ENCODE results near the gene TFF1.

TFF1 gene

DNA sequence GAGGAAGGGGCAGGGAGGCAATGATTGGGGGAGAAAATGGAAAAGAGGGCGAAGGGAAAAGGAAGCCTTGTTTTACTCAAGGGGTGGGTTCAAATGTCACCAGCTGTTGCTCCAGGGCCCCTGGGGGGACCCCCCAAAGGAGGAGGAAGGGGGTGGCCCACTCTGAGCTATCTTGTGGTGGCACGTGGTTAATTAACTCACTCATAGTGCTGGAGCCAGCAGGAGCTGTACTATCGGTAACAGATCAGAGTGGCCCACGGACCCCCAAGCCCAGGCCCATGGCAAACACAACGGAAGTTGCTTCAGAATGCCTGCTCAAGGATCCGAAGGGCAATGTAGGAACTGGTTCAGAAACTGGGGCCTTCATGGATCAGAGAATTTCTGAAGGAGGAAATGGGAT lies 22.8 kb downstream of the TFF1 start:
- no peak for DNase-seq (ENCODE audit: low spot score)

DNA sequence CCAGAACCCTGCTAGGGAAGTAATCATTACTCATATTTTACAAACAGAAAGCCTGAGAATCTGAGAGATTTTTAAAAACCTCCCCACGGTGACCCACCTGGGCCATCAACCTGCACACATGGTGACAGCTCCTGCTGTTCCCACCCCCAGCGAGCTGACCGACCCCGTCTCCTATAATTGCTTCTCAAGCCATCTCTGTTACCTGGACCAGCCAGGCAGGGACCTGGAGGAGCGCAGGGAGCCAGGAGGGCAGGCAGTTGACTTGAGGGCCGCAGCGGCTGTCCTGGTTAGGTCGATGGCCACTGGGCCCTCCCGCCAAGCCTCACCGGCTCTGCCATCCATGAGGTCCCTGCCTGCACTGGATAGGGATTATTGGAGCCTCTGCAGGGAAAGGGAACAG lies 23.2 kb downstream of the TFF1 start:
- DNase-seq (ENCODE audit: low spot score): no peak

DNA sequence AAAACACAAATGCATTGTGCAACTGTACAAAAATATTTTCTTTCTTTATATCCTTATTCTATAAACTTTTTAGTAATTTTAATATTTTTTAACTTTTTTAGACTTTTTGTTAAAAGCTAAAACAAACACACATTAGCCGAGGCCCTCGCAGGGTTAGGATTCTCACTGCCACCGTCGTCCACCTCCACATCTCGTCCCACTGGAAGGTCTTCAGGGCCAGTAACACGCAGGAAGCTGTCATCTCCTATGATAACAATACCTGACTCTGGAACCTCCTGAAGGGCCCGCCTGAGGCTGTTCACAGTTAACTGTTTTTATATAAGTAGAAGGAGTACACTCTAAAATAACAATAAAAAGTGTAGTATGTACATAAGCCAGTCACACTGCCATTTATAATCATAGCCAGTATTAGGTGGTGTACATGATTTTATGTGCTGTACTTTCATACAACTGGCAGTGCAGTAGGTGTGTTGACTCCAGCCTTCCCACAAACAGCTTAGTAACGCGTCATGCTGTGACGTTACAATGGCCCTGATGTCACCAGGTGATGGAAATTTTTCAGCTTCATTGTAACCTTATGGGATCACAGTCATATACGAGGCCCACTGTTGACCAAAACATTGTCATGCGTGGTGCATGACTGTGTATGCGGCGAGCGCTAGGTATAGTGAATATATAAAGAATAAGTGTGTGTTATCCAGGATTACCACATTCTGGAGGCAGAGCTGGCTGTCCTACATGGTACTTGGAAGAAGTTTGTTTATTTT lies 24.4 kb downstream of the TFF1 start:
- no peak for DNase-seq (ENCODE audit: low spot score)

DNA sequence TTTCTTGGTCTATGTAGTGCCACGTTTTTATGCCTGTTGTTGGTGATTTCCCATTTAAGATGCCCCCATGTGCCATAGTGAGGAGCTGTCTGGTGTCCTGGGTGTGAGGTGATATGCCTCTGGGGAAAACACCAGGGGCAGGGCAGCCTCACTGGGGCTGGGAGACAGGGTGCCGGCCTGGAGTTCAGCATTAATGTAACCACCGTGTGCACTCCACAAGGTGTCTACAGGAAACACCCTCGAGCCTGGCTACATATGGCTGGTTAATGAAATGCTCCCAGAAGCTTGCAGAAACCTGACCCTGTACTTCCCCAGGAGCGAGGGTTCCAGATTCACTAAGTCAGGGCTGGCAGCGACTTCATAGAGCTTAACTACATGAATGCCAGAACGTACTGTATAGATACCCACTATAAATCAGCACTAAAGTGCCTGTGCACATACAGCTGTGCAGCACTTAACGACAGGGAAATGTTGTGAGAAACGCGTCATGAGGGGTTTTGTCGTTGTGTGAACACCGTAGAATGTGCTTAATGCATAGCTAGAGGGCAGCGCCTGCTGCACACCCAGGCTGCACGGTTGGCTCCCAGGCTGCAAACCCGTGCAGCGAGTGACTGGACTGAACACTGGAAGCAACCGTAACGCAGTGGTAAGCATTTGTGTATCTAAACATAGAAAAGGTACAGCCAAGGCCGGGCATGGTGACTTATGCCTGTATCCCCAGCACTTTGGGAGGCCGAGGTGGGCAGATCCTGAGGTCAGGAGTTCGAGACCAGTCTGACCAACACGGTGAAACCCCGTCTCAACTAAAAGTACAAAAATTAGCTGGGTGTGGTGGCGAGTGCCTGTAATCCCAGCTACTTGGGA lies 25.9 kb downstream of the TFF1 start:
- DNase-seq (ENCODE audit: low spot score): no peak

DNA sequence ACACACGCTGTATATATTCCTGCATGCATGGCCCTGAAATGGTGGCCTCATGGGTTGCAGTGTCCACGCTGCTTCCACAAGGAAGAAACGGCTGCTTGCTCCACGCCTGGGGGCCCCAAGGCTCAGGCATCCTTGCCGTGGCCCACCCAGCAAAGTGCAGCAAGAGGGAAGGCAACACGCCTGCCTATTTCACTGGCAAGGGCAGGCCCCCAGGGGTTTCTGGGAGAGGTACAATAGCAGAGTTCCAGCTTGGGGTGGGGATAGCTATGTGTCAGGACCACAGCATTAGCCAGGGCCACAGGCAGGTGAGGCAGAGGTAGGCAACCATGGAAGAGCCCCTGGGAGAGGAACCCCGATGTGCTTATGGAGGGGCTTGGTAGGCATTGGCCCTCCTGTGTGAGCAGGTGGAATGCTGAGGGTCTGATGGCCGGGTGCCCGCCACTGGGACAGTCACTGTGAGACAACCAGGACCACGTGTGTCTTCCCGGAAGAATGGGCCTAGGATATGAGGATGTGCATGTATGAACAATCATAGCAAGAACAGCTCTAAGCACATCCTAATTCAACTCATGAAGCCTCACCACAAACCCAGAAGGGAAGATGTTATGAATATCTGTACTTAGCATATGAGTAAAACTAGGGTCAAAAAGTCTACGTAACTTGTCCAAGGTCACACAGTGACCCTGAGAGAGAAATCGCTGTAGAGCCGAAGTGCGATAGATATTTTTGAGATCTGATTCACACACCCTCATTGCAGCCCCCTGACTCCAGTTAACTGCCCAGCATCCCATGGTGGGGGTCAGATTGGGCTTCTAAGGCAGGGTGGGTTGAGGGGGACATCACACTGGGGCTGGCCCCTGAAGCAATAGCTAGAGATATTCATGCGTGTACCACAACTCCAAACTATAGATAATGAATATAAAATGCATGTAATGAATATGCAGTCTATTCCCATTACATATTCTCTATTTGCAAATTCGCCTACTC lies 27.3 kb downstream of the TFF1 start:
- no peak for DNase-seq (ENCODE audit: low spot score)

DNA sequence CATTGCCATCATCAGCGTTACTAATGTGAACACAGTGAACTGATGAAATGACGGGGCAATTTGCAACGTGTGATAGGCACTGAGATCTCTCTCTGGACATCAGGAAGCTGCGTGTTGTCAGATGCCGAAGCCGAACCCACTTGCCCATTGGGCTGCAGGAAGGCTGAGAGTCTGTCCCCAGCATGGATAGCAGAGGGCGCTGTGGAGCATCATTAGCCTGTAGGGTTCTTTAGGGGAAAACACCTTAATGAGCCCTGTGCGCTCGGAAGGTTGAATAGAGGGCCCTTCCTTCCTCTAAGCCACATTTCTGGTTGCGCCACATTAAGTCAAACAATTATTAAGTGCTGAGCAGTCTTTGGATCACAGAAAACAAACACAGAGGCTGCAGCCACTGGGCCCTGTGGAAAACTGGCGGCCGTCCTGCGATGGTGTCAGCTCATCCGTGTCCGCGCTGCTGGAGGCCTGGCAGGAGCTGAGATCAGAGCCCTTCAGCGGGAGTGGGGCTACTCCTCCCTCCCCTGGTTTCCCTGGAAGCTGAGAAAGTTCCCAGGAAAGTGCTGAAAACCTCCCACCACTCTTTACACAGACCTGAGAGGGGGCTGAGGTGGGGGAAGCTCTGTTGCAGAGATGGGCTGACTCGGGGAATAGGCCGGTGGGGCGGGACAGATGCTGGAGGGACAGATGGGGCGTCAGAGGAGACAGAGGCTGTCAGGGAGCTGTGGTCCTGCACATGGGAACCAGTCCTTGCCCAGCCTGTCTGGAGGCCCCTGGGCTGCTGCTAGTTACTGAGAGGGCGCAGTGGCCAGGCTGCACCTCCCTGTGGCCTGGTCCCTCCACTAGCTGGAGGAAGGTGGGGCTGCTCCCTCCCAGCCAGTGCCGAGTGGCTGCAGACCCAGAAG lies 28.3 kb downstream of the TFF1 start:
- DNase-seq (ENCODE audit: low spot score): peak; percentile 71

DNA sequence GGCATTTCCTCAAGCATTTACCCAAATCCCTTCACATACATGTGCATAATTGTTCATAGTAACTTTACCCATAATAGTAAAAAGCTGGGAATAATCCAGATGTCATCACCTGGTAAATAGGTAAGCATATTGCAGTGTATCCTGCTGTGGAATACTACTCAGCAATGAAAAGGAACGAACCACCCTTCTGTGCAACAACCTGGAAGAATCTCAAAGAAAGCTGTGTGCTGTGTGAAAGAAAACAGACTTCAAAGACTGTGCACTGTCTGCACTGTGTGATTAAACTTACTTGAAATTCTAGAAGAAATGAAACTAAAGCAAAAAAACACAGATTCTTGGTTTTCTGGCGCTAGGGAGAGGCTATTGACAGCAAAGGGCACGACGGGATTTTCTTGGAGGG lies 29.1 kb downstream of the TFF1 start:
- DNase-seq (ENCODE audit: low spot score): no peak

DNA sequence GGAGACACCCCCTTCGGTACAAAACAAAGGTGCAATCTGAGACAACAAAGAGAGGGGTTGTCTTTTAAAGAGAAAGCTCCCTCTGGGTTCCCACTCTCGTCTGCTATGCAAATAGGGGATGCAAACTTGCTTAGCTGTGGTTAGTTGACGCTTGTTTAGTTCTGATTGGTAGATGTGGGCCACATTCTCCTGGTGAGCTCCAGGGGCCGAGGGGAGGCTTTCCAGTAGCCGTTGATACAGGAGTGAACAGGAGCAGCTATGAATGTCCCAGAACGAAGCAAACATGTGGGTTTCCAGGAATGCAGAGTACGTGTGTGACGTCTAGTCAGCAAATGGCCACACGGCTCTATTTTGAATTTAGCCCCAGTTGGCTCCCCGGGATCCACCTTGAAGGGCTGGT lies 30.3 kb downstream of the TFF1 start:
- peak; percentile 69 for DNase-seq (ENCODE audit: low spot score)

DNA sequence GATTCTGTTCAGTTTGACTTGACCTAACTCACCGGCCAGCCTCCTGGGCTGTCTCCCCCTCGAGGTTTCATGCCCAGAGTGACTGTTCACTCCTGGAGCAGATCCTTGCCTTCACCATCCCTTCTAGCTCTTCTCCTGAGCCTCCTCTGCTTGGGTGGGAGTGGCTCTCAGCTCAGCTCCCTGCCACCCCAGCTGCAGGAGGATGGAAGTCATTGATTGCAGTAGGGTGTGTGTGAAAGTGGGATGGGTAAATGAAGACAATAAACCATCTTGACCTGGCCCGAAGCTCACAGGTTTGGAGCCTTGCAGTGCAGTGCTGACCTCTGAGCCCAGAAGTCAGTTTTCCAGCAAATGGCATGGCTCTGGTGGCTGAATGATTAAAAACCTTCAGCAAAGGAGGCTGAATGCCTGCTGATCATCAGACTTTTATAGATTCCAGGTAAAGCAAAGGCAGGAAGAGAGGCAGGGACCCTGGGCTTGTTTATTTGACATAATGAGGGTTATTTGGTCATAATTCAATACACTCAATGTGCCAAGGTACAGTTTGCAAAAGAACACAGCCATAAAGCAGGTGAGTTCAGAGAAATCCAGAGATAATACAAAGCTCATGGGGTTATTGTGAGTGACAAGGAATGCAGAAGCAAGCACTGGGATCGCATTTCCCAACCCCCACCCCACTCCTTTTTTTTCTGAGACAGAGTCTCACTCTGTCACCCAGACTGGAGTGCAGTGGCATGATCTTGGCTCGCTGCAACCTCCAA lies 33.6 kb downstream of the TFF1 start:
- no peak for DNase-seq (ENCODE audit: low spot score)

DNA sequence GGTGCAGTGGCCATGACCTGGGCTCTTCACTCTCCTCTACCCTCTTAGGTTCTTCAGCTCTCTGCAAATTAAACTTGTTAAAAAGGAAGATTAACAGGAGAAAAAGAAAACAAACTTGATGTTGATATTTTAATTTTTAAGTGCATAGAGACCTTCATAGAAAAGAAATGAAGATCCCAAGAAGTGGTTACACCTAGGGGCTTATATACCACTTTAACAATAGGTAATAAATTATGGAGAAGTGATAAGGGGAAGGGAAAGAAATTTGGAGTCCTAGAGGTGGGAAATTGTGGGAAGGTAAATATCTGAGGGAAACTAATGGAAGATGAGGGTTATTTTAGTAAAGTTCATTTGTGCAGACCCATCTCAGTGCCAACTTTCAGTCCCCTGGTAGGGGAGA lies 34.7 kb downstream of the TFF1 start:
- DNase-seq (ENCODE audit: low spot score): no peak

DNA sequence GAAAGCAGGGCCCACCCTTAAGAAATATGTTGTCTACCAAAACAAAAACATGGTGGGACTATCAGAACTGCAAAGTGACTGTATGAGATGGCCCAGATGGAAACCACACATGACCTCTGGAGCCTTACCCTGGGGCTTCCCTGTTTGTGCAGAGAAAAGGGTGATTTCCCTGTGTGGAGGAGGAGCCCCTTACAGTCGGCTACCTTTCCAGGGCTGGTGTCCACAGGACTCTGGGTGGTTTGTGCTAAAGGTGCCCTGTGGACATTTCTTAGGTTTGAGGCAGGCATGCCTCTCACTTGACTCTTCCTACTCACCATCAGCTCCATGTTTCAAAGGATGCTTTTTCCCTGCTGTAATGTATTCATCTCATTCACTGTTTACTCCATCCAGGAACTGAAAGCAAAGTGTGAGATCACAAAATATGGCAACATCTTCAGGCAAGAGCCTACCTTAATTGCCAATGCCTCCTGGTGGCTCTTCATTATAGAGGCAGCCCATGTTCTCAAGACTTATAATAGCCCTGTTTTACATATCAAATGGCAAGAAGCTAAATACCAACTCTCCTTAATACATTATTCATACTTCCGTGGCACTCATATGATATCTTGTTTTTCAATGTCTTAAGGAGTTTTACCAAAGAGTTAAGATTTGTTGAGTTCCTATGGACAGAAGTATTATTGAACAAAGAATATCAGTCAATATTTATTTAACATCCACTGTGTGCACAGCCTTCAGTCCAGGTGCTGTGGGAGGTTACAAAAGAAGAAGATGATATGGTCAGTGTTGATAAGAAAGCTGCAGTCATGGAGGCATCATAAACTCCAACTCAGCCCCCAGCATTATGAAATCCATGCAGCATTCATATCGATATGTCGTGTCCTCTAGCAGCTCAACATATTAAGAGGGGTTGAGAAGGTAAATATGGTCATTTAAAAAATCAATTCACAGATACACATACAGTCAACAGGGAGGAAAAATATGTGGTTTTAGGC lies 35.7 kb downstream of the TFF1 start:
- DNase-seq (ENCODE audit: low spot score): no peak

DNA sequence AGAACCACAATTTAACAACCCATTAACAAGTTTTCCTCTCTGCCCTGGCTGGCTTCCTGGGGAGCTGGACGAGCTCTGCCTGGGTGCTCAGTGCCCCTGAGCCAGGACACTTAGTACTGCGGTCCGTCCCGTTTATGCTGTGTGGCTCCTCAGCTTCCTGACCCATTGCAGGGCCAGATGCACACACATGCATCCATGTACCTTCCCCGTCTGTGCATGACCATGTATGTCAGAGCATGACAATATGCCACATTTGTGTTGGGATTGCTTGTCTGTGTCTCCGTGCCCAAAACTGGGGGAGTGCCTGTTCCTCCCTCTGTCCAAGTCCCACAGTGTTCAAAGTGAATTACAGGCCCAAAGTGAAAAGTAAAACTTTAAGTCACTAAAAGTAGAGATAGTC lies 41.4 kb downstream of the TFF1 start:
- no peak for DNase-seq (ENCODE audit: low spot score)

DNA sequence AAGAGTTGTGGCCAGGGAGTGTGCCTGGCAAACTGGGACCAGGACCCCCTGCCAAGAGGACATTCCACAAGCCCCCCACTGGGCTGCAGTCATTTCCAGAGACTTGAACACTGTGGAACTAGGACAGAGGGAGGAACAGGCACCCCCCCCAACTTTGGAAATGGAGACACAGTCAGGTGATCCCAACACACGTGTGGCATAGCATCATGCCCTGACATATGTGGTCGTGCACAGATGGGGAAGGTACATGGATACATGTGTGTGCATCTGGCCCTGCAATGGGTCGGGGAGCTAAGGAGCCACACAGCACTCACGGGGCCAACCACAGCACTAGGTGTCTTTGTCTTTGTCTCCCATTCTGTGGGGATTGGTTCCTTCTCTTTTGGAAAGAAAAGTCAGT lies 44.5 kb downstream of the TFF1 start:
- no peak for DNase-seq (ENCODE audit: low spot score)

DNA sequence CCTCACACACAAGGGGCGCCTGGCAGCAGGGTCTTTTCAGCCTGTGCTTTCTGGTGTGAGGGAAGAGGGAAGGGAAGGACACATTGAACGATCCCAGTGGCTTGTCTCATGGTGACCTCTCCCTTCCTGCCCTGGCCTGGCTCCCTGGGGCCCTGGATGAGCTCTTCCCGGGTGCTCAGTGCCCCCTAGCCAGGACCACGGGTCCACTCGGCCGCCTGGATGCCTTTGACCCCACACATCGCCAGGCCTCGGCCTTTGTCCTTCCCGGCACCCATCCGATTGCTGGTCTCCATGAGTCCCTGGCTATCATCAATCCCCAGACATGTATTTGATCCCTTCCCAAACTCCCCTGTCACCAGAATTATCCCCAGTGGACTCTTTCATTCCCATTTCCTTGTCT lies 45.1 kb downstream of the TFF1 start:
- no peak for DNase-seq (ENCODE audit: low spot score)

DNA sequence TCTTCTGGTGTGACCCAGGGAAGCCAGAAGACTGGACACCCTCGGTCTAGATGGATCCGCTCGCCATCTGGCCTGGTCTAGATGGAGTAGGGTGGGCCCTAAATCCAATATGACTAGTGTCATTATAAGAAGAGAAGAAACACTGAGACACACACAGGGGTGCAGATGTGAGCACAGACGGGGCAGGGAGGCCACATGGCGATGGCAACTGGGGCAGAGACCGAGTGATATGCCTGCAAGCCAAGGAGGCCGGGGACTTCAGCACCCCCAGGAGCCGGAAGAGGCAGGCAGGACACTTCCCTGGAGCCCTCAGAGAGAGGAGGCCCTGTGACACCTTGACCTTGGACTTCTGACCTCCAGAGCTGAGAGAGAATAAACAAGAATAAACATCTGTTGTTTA lies 45.5 kb downstream of the TFF1 start:
- no peak for DNase-seq (ENCODE audit: low spot score)

DNA sequence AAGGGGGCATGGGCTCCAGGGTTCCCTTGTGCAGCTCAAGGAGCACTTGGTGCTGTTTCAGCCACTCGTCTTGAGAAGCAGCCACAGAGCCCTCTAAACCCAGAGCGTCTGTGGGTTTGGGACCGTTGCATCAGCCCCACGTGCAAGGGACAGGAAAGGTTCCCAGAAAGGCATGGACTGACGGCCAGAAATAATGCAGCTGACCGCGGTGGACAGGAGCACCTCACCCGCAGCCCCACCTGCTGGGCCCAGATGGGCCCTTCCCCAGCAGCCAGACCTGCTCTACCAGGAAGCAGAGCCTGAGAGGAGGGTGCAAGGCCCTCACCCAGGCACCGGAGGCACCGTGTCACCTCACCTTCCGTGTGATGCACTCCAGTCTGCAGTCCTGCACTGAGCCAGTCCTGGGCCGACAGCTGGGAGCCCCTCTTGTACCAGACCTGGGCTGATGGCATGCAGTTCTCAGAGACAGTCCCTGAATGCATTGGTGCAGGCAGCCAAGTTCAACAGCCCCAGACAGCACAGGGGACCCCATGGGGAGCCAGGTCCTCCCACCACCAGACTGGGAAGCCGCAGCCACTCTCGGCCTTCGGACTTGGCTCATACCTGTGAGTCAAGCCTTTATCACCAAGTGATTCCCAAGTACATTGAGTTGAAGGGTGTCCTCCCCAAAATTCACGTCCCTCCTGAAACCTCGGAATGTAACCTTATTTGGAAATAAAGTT lies 46.3 kb downstream of the TFF1 start:
- DNase-seq (ENCODE audit: low spot score): no peak

DNA sequence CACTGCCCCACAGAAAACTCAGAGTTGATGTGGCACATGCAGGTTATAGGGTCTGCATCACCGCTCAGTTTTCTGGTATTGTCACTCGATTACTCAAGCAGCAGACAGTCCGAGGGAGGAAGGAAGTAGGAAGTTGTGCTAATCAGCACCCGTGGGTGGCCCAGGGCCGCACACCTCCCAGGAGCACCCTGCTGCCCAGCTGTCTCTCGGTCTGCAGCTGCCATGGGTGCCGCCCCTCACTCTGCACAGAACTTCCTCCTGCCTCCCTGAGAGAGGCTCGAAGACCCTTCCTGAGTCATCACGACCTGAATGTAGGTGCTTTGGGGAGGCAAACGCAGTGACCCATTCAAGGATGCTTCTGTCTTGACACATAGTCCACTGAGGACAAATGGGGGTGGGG lies 47.0 kb downstream of the TFF1 start:
- DNase-seq (ENCODE audit: low spot score): no peak
